Activated CD4-positive, alpha-beta T cell treated with anti-CD3 and anti-CD28 coated beads for 36 hours (primary cell): ENCODE data around the gene CACNA1B. TPM values are rescaled to one million over a fixed set of nuclear protein-coding genes. Genes with fewer than 3 reads are reported as not detected.
"Not testable (repeated sequence)": the region's sequence is repeated elsewhere in the genome, so short reads cannot be mapped to it uniquely, and the experiment has no call there.

ENCODE experiments used
- ATAC-seq: fragments of 200-7000 bp; cut with Tn5 transposase; one replicate; pipeline ENCODE4 v1.10.0; 2021; ENCODE audit warnings: mild to moderate bottlenecking, moderate library complexity
- CTCF ChIA-PET: fragments of 350-600 bp; sonication (Branson Sonifier 250); formaldehyde crosslinking; loops from one replicate; lab custom pipeline; 2021; ENCODE audit warnings: antibody characterized with exemption; lab: Charles Lee
- POLR2A ChIA-PET: fragments of 350-600 bp; sonication (Branson Sonifier 250); formaldehyde crosslinking; loops from one replicate; lab custom pipeline; 2021; ENCODE audit warnings: antibody characterized with exemption, inconsistent platforms; lab: Charles Lee
- DNase-seq: peaks from one replicate; pipeline ENCODE4 v3.0.0-alpha.2; 2020
- H3K27ac Mint-ChIP-seq: one replicate; pipeline ENCODE4 v1.8.0; 2021; ENCODE audit warnings: mixed read lengths
- H3K27me3 Mint-ChIP-seq: one replicate; pipeline ENCODE4 v1.8.0; 2021; ENCODE audit warnings: mixed read lengths
- H3K36me3 Mint-ChIP-seq: one replicate; pipeline ENCODE4 v1.8.0; 2021; ENCODE audit warnings: low read depth, mixed read lengths
- H3K4me1 Mint-ChIP-seq: one replicate; pipeline ENCODE4 v1.8.0; 2021; ENCODE audit warnings: mixed read lengths
- H3K4me3 Mint-ChIP-seq: one replicate; pipeline ENCODE4 v1.8.0; 2021; ENCODE audit warnings: mild to moderate bottlenecking, moderate library complexity, mixed read lengths
- H3K9me3 Mint-ChIP-seq: one replicate; pipeline ENCODE4 v1.8.0; 2021; ENCODE audit warnings: low read depth, mixed read lengths
- intact Hi-C, 2 experiments: fragments of 100-400 bp; cut with DNase I in 1 of 2; cut with micrococcal nuclease in 1 of 2; formaldehyde crosslinking; loops; one replicate each; pipeline versions ENCODE4 v1.14.2 to v1.15.1; 2022 to 2024; cut with DNase I, micrococcal nuclease
- total RNA-seq, 2 experiments: library from RNA; stranded (reverse); gene quantifications; one replicate each; pipeline ENCODE4 v1.2.3, GENCODE V29; 2021

The CACNA1B gene
- total RNA-seq, 2 experiments from 2014 or later = 0.05 to 0.07 TPM

GRCh38 chr9:138119202-138120027, 241.8 kb downstream of the CACNA1B start:
- Mint-ChIP-seq H3K9me3 (no peaks in the 10 kb centered on the region), H3K27me3 (peaks cover 2% of the 10 kb centered on the region), H3K27ac (no peak overlapping the region), H3K36me3 (no peaks in the 10 kb centered on the region), H3K4me1 (no peaks in the 10 kb centered on the region), H3K4me3 (no peak overlapping the region)
- ATAC-seq (no peak), DNase-seq (no peak)
- intact Hi-C loops = no loop called here
- CTCF ChIA-PET = no interaction called here
- POLR2A ChIA-PET = no interaction called here

GRCh38 chr9:138120072-138120471, 242.5 kb downstream of the CACNA1B start:
- peaks cover 2% of the 10 kb centered on the region for H3K27me3 Mint-ChIP-seq
- intact Hi-C loops = no loop called here
- no peaks in the 10 kb centered on the region for H3K9me3 Mint-ChIP-seq
- no peak overlapping the region for H3K4me3 Mint-ChIP-seq
- ChIA-PET POLR2A (no interaction called here), CTCF (no interaction called here)
- ATAC-seq (no peak), DNase-seq (no peak)
- H3K36me3 Mint-ChIP-seq = no peaks in the 10 kb centered on the region
- no peaks in the 10 kb centered on the region for H3K4me1 Mint-ChIP-seq
- H3K27ac Mint-ChIP-seq = no peak overlapping the region

GRCh38 chr9:138120511-138121437, 243.2 kb downstream of the CACNA1B start:
- CTCF ChIA-PET = no interaction called here
- Mint-ChIP-seq H3K36me3 (no peaks in the 10 kb centered on the region), H3K27me3 (peaks cover 2% of the 10 kb centered on the region), H3K4me1 (peaks cover 2% of the 10 kb centered on the region), H3K4me3 (no peak overlapping the region), H3K9me3 (no peaks in the 10 kb centered on the region), H3K27ac (no peak overlapping the region)
- ATAC-seq (no peak), DNase-seq (no peak)
- POLR2A ChIA-PET = no interaction called here
- intact Hi-C loops = no loop called here

- no peak overlapping the region for H3K4me3 Mint-ChIP-seq
- ATAC-seq (no peak), DNase-seq (no peak)
- peaks cover 2% of the 10 kb centered on the region for H3K4me1 Mint-ChIP-seq
- no peak overlapping the region for H3K27ac Mint-ChIP-seq
- CTCF ChIA-PET = interaction anchor here (0.9 kb wide), 1 partner anchor 99 kb away, joined by 4 read pairs; no protein-coding TSS in a partner anchor
- peaks cover 2% of the 10 kb centered on the region for H3K27me3 Mint-ChIP-seq
- POLR2A ChIA-PET = no interaction called here
- H3K36me3 Mint-ChIP-seq = no peaks in the 10 kb centered on the region
- intact Hi-C loops = no loop called here
- no peaks in the 10 kb centered on the region for H3K9me3 Mint-ChIP-seq
Observed at GRCh38 chr9:138121438-138122050, 244.0 kb downstream of the CACNA1B start.

DNA sequence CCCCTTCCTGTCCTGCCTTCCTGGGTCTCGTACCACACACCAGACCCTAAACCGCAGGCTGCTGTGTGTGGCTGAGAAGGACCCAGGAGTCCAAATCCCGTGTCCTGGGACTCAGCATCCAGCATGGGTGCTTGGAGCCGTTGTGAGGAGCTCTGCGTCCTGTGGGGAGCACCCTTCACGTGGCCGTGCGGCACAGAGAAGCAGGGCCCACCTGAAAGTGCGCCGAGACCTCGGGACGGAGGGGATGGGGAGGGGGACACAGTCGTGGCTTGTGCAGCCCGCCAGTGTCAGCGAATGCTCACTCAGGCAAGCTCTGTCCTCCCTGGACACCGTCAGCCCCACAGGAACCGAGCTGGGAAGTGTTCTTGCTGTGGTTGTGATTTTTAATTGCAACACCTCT, 244.6 kb downstream of the CACNA1B start:
- ATAC-seq (no peak), DNase-seq (no peak)
- intact Hi-C loops = no loop called here
- H3K4me3 Mint-ChIP-seq = no peak overlapping the region
- H3K27ac Mint-ChIP-seq = no peak overlapping the region
- H3K9me3 Mint-ChIP-seq = no peaks in the 10 kb centered on the region
- CTCF ChIA-PET = interaction anchor here (0.9 kb wide), 1 partner anchor 100 kb away, joined by 4 read pairs; no protein-coding TSS in a partner anchor
- H3K36me3 Mint-ChIP-seq = no peaks in the 10 kb centered on the region
- H3K4me1 Mint-ChIP-seq = peaks cover 2% of the 10 kb centered on the region
- POLR2A ChIA-PET = interaction anchor here (0.6 kb wide), 1 partner anchor 460 kb away, joined by 4 read pairs; no protein-coding TSS in a partner anchor
- H3K27me3 Mint-ChIP-seq = no peaks in the 10 kb centered on the region

GRCh38 chr9:138122676-138123075, 245.1 kb downstream of the CACNA1B start:
- intact Hi-C loops = no loop called here
- no peaks in the 10 kb centered on the region for H3K36me3 Mint-ChIP-seq
- no peaks in the 10 kb centered on the region for H3K27me3 Mint-ChIP-seq
- no peak for DNase-seq
- no peak overlapping the region for H3K27ac Mint-ChIP-seq
- ChIA-PET CTCF (interaction anchor here (0.9 kb wide), 1 partner anchor 100 kb away, joined by 4 read pairs; no protein-coding TSS in a partner anchor), POLR2A (interaction anchor here (0.6 kb wide), 1 partner anchor 460 kb away, joined by 4 read pairs; no protein-coding TSS in a partner anchor)
- H3K4me1 Mint-ChIP-seq = peaks cover 2% of the 10 kb centered on the region
- no peaks in the 10 kb centered on the region for H3K9me3 Mint-ChIP-seq
- no peak for ATAC-seq
- H3K4me3 Mint-ChIP-seq = no peak overlapping the region

DNA sequence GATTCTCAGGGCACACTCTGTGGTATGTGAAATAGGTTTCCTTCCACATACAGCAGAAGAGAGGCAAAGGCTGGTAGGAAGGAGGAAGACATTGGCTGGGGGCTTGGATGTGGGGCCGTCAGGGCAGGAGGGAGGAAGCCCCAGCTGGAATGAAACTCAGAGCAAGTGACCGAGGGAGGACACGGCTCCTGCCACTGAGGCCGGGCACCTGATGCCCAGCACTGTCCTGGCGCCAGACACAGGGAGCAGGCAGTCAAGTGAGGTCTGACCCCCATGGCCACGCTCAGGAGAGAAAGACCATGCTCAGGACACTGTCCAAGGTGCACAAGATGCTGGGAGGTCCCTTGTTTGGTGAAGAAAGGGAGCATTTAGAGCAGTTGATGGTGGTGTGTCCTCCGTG, 245.5 kb downstream of the CACNA1B start:
- H3K27ac Mint-ChIP-seq = no peak overlapping the region
- POLR2A ChIA-PET = interaction anchor here (0.6 kb wide), 1 partner anchor 461 kb away, joined by 4 read pairs; no protein-coding TSS in a partner anchor
- no peak for ATAC-seq

DNA sequence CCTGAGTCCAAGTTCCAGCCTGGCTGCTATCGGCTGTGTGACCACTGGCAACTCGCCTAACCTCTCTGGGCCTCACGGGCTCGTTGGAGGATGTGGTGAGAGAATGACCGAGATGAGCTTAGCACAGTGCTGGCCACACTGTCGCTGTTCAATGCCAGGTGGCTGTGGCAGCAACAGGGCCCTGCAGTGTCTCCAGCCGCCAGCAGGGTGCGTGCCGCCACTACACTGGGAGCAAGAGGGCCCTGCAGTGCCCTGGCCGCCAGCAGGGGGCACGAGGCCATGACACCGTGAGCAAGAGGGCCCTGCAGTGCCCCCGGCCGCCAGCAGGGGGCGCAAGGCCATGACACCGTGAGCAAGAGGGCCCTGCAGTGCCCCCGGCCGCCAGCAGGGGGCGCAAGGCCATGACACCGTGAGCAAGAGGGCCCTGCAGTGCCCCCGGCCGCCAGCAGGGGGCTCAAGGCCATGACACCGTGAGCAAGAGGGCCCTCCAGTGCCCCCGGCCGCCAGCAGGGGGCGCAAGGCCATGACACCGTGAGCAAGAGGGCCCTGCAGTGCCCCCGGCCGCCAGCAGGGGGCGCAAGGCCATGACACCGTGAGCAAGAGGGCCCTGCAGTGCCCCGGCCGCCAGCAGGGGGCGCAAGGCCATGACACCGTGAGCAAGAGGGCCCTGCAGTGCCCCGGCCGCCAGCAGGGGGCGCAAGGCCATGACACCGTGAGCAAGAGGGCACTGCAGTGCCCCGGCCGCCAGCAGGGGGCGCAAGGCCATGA, 248.7 kb downstream of the CACNA1B start:
- H3K9me3 Mint-ChIP-seq, H3K27ac Mint-ChIP-seq, H3K4me3 Mint-ChIP-seq, H3K4me1 Mint-ChIP-seq, intact Hi-C loops, POLR2A ChIA-PET, H3K27me3 Mint-ChIP-seq, CTCF ChIA-PET, H3K36me3 Mint-ChIP-seq: not testable (repeated sequence)
- DNase-seq (peak; percentile 54), ATAC-seq (peak; percentile 33)

More for the DNA sequence above, 245.5 kb downstream of the CACNA1B start:
- Mint-ChIP-seq H3K36me3 (no peaks in the 10 kb centered on the region), H3K4me3 (no peak overlapping the region), H3K27me3 (no peaks in the 10 kb centered on the region), H3K4me1 (peaks cover 2% of the 10 kb centered on the region), H3K9me3 (no peaks in the 10 kb centered on the region)
- DNase-seq = no peak
- CTCF ChIA-PET = no interaction called here
- intact Hi-C loops = no loop called here

DNA sequence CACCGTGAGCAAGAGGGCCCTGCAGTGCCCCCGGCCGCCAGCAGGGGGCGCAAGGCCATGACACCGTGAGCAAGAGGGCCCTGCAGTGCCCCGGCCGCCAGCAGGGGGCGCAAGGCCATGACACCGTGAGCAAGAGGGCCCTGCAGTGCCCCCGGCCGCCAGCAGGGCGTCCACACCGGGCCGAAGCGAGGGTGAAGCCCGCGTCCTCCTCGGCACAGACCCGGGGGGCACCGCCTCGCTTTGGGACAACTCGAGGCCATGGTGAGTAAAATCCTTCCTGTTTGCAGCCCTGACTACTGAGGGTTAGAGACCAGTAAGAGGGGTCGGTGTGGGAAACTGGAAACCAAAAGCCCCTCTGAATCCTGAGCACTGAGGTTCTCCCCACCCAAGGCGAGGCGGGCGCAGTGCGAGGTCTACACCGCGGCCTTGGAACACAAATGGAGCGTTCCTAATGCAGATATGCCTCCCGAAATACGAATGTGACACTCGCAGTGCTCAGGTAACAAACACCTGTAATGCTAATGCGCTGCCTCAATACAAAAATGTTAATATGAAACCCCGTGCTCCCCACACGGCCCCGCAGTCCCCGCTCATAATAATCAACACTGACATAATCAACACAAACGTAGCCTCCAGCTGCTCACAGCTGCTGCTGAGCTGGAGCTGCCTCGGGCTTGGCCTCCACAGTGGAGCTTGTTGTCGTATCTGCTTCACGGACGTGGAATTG, 249.4 kb downstream of the CACNA1B start:
- H3K27me3 Mint-ChIP-seq, CTCF ChIA-PET, intact Hi-C loops, H3K4me3 Mint-ChIP-seq, DNase-seq, H3K4me1 Mint-ChIP-seq, POLR2A ChIA-PET, H3K36me3 Mint-ChIP-seq, H3K9me3 Mint-ChIP-seq, H3K27ac Mint-ChIP-seq: not testable (repeated sequence)
- peak; percentile 49 for ATAC-seq

GRCh38 chr9:138128027-138128426, 250.4 kb downstream of the CACNA1B start:
- DNase-seq, CTCF ChIA-PET, H3K9me3 Mint-ChIP-seq, intact Hi-C loops, H3K4me1 Mint-ChIP-seq, POLR2A ChIA-PET, H3K36me3 Mint-ChIP-seq, H3K27ac Mint-ChIP-seq, H3K27me3 Mint-ChIP-seq, H3K4me3 Mint-ChIP-seq, ATAC-seq: not testable (repeated sequence)
